GM19438 (cell line): Measurements from ENCODE around the gene NEUROG3.

Source experiments
- ATAC-seq: cut with Tn5 transposase; IDR thresholded peaks from one replicate; pipeline ENCODE4 v1.9.1; 2021; ENCODE audit warnings: low read depth; ENCODE audit not compliant: unreplicated experiment

Gene NEUROG3, protein sequence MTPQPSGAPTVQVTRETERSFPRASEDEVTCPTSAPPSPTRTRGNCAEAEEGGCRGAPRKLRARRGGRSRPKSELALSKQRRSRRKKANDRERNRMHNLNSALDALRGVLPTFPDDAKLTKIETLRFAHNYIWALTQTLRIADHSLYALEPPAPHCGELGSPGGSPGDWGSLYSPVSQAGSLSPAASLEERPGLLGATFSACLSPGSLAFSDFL

DNA sequence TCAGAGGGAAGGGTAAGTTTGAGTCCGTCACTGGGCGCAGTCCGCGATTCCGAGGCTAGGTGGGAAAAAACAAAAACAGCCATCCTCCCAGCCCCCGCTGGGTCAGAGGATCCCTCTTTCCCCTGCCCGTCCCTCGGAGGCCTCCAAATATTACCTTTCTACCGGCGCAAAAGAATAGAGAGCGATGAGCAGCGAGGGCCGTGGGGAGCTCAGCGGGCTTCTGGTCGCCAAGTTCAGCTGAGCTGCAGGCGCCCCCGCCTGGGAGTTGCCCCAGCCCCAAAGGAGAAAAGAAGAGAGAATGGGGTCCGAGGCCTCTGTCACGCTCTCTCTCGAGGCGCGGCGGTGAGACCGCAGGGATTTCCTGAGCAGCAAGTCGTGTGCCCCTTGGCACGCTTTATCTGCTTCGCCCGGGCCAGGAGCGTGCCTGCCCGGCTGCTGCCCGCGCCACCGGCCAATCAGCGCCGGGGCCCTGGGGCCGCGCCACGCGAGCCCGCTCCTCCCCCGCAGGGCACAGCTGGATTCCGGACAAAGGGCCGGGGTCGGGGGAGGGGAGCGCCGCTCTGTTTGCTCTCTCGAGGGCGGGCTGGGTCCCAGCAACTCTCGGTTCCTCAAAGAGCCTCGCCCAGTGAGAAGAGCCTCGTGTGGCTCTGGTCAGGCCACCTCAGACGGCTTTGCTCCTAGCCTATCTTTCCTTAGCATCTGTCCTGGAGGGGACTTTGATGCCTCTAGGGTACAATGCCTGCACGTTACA lies at the start of gene NEUROG3:
NEUROG3 (minus strand) TSS at position 367 of the 751 bp plus-strand sequence. CDS start 379 bp downstream, outside the sequence.
- ATAC-seq: peak; percentile 66

DNA sequence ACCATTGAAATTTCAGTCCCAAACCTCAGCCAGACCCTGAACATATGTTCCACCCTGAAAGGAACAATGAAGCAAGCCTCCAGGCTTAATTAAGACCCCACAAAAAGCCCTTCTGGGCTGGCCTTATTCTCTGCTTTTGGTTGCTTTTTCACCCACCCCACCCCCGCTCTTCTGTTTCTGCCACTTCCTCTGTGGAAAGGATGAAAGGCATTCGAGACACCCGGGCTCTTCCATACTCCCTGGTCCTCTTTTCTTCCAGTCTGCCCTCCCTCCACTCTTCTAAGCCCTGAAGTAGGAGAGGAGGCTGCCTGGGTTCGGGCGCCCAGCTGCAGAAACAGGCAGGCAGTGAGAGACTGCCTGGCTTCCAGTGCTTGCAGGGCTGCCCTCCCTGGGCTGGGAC lies 47.4 kb upstream of the NEUROG3 start:
- no peak for ATAC-seq

GRCh38 chr10:69619626-69620025 lies 46.4 kb upstream of the NEUROG3 start:
- ATAC-seq: no peak

DNA sequence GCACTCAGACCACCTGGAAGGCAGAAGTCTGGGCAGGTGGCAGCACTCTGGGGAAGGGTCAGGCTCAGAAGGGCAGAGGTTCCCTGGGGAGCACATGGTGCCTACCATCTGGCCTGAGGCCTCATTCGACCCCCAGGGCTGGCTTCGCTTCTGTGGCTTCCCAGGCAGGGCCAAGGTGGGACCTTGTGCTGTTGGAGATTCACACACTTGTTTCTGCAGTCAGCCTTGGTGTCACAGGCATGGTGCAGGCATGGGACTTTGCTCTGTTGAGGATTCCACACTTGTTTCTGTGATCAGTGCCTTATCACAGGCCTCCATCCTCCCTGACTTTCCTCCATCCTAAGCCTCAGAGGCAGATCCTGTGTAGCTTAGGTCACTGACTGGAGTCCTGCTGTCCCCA lies 45.5 kb upstream of the NEUROG3 start:
- no peak for ATAC-seq

DNA sequence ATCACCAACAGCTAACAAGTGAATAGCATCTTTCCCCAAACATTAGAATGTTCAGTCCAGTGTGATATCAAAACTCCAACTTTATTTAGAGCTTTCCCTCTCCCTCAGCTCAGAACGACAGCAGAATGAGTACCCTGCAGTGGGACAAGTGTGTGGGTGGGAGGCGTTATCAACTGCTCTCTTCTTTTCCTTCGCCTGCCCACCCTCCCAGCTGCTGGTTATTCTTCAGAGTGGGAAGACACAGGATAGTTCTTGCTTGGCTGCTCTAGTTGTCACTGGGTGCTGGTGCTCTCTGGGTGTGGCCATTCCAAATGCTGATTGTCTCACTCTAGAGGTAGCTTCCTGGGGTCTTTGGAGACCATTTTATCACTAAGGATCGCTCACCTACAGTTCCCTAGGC lies 43.1 kb upstream of the NEUROG3 start:
- ATAC-seq: no peak

DNA sequence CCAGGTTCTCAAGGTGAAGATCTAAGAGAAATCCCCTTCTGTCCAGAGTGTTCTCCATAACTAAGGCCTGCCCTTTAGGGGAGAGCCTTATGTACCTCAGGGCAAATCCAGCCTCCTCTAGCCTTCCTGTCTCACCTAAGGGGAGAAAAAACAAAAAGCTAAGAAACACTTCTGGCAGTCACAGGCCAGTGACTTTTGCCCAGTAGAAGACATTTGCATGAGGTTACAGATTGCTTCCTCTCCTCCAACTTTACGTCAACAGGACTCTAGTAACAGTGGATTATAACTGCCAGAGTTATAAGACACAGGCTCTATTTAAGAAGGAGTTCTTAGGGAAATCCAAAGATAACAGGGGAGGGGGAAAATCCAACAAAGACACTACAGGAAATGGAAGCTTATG lies 40.9 kb upstream of the NEUROG3 start:
- no peak for ATAC-seq

DNA sequence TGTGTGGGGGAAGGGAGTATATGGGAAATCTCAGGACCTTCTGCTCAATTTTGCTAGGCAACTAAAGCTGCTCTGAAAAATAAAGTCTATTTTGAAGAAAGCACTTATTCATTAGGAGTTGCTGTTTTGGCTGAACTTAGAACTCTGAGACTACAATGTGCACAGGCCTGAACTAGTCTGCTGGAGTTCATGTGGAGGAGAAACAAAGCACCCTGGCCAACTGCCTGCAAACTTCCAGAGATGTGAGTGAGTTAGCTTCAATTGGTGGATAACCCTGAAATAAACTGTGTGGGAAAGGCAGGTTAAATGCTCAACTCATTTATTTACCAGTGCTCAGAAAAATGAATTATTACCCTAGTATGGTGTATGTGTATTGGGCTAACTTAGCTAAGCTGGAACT lies 39.5 kb upstream of the NEUROG3 start:
- ATAC-seq: no peak

GRCh38 chr10:69609077-69609476 lies 35.9 kb upstream of the NEUROG3 start:
- ATAC-seq: no peak

- no peak for ATAC-seq
These were observed 27.6 kb upstream of the NEUROG3 start for GRCh38 chr10:69600761-69601330.

- no peak for ATAC-seq
These were observed 15.1 kb upstream of the NEUROG3 start for GRCh38 chr10:69588358-69588757.

DNA sequence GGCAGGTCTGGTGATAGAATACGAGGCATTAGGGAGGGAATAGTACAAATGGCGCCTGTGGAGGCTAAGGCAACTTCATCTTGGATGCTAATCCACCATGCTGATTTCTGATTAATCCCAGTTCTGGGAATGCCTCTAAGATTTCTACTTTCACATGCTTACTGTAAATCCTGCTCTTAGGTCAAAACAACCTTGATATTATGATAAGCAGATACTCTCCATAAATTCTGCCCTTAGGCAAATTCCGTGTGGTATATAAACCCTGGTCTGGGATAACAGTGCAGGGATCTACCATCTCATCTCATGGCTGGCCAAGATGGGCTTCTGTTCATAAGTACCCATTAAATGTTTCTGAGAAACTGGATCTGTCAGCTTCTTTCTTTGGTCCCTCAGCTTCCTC lies 11.4 kb upstream of the NEUROG3 start:
- ATAC-seq: no peak

GRCh38 chr10:69583106-69583505 lies 9.9 kb upstream of the NEUROG3 start:
- ATAC-seq: no peak

- no peak for ATAC-seq
These were observed 7.2 kb upstream of the NEUROG3 start for GRCh38 chr10:69580435-69580834.

DNA sequence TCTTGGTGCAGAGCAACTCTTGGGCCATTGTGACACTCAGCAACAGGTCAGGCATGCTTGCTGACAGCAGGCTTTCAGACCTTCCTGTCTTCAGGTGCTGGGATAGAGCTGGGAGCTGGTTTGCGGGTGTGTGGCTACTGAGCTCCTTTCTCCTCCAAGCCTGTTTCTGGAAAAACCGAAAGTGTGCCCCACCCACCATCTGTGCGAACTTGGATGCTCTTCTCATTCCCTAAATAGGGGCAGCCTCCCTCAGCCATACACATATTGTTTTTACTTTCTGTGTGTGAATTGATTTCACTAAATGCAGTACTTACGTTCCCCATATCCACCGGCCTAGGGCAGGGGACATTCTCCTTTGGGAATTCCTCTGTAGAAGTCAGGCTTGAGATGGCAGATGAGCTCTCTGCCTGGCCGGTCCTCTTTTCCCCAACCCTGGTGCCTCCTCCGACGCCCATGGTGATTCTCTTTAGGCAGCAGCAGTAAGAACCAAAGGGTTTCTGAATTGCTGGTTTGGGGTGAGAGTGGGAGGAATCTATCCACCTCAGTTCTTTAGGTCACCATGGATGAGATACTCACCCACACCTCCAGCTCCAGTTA lies 6.3 kb upstream of the NEUROG3 start:
- ATAC-seq: no peak

- ATAC-seq: no peak
These were observed 5.3 kb upstream of the NEUROG3 start for GRCh38 chr10:69578508-69578991.

- no peak for ATAC-seq
These were observed 4.3 kb upstream of the NEUROG3 start for GRCh38 chr10:69577268-69578232.

- ATAC-seq: no peak
These were observed 3.3 kb upstream of the NEUROG3 start for GRCh38 chr10:69576334-69577011.

DNA sequence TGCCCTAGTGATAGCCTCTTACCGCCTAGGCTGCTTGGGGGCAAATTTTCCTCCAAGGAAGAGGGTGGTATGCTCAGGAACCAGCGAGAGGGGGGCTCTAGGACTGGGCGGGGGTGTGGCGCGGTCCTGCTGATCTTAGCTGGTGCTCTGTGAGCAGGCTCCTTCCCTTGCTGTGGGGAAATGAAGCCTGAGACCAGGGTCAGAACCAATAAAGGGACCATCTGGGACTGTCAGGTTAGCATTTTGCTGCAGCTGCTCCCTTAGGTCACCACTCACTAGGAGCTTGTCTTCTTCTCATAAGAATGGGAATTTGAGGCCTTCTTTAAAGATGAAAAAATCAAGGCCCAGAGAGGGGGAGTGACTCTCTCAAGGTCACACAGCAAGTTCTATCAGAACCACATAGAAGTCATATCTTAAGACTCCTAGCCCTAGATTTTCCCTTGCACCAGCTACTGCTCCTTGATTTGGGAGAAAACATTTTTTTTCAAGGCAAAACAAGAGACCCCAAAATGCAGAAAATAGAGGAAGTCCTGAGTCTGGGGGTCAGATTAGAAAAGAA lies 2.0 kb upstream of the NEUROG3 start:
- no peak for ATAC-seq

GRCh38 chr10:69574571-69574978 lies 1.4 kb upstream of the NEUROG3 start:
- ATAC-seq: no peak
